HepG2 (cell line): ENCODE results near the gene KRT17. TPM values are rescaled to one million over a fixed set of nuclear protein-coding genes. Genes with fewer than 3 reads are reported as not detected.

Experiments used
- ATAD3A ChIP-seq: sonication (generic); formaldehyde crosslinking; IDR thresholded peaks from 2 replicates; pipeline ENCODE4 v1.4.0; 2020; ENCODE audit warnings: missing genetic modification reagents
- BCLAF1 ChIP-seq: fragments of 450-650 bp; IDR thresholded peaks from 2 replicates; pipeline ENCODE4 v1.6.1; 2017; ENCODE audit warnings: mild to moderate bottlenecking
- DRAP1 ChIP-seq: IDR thresholded peaks from 2 replicates; pipeline ENCODE4 v1.6.1; 2016; ENCODE audit warnings: missing genetic modification reagents, missing compliant biosample characterization
- ERF ChIP-seq: IDR thresholded peaks from 2 replicates; pipeline ENCODE4 v1.6.1; 2018; ENCODE audit warnings: missing biosample characterization, missing genetic modification reagents
- ESRRA ChIP-seq: sonication (generic); formaldehyde crosslinking; IDR thresholded peaks from 2 replicates; pipeline ENCODE4 v1.5.1; 2020; ENCODE audit warnings: mild to moderate bottlenecking, low read depth, missing genetic modification reagents
- ETV5 ChIP-seq: IDR thresholded peaks from 2 replicates; pipeline ENCODE4 v1.6.1; 2018; ENCODE audit warnings: missing biosample characterization, missing genetic modification reagents, inconsistent platforms, borderline replicate concordance
- GABPA ChIP-seq, 2 experiments: IDR thresholded peaks; 2 replicates each; pipeline ENCODE4 v1.6.1; 2011 to 2016; ENCODE audit warnings: low read depth in 2 of 2, low read length in 1 of 2, missing biosample characterization in 1 of 2, missing genetic modification characterization in 1 of 2
- KAT2B ChIP-seq: fragments of 150-350 bp; IDR thresholded peaks from 2 replicates; pipeline ENCODE4 v1.6.1; 2014; ENCODE audit warnings: low read depth, low read length, borderline replicate concordance
- KAT8 ChIP-seq: IDR thresholded peaks from 2 replicates; pipeline ENCODE4 v1.6.1; 2016; ENCODE audit warnings: missing genetic modification reagents, missing compliant biosample characterization
- MEF2D ChIP-seq: sonication (generic); formaldehyde crosslinking; IDR thresholded peaks from 2 replicates; pipeline ENCODE4 v1.5.1; 2020; ENCODE audit warnings: mild to moderate bottlenecking, missing genetic modification reagents
- MYNN ChIP-seq: sonication (generic); formaldehyde crosslinking; IDR thresholded peaks from 2 replicates; pipeline ENCODE4 v1.4.0; 2020; ENCODE audit warnings: mild to moderate bottlenecking, low read depth, missing genetic modification reagents
- NONO ChIP-seq, 2 experiments: fragments of 450-650 bp in 1 of 2; sonication (generic) in 1 of 2; formaldehyde crosslinking in 1 of 2; IDR thresholded peaks in 1 of 2; conservative IDR thresholded peaks in 1 of 2; 2 replicates each; pipeline versions ENCODE4 v1.6.1 to v1.8.0; 2017 to 2022; ENCODE audit warnings: mild to moderate bottlenecking in 1 of 2, missing genetic modification reagents in 1 of 2, moderate library complexity in 1 of 2
- PPARG ChIP-seq: conservative IDR thresholded peaks from 2 replicates; pipeline ENCODE4 v1.6.1; 2016; ENCODE audit warnings: missing biosample characterization, missing genetic modification reagents
- SIN3B ChIP-seq: fragments of 150-350 bp; IDR thresholded peaks from 2 replicates; pipeline ENCODE4 v1.6.1; 2014; ENCODE audit warnings: low read length
- SMARCE1 ChIP-seq: fragments of 450-650 bp; IDR thresholded peaks from 2 replicates; pipeline ENCODE4 v1.6.1; 2017; ENCODE audit warnings: borderline replicate concordance
- SP140L ChIP-seq: sonication (generic); formaldehyde crosslinking; IDR thresholded peaks from 2 replicates; pipeline ENCODE4 v1.4.0; 2020; ENCODE audit warnings: missing genetic modification reagents, borderline replicate concordance
- YY1 ChIP-seq: IDR thresholded peaks from 2 replicates; pipeline ENCODE4 v1.6.1; 2011; ENCODE audit warnings: low read length, low read depth, moderate library complexity, mild to moderate bottlenecking; ENCODE audit not compliant: insufficient read depth, insufficient replicate concordance
- ZBTB7A ChIP-seq: sonication (generic); formaldehyde crosslinking; IDR thresholded peaks from 2 replicates; pipeline ENCODE4 v1.8.0; 2022; ENCODE audit warnings: mild to moderate bottlenecking, missing genetic modification reagents
- ZEB1 ChIP-seq: IDR thresholded peaks from 2 replicates; pipeline ENCODE4 v1.6.1; 2012; ENCODE audit warnings: mild to moderate bottlenecking, low read depth, inconsistent platforms; ENCODE audit not compliant: insufficient replicate concordance
- ZMAT5 ChIP-seq: sonication (generic); formaldehyde crosslinking; IDR thresholded peaks from 2 replicates; pipeline ENCODE4 v1.5.0; 2020; ENCODE audit warnings: mild to moderate bottlenecking, low read depth, missing genetic modification reagents, borderline replicate concordance
- ZNF230 ChIP-seq: sonication (generic); formaldehyde crosslinking; IDR thresholded peaks from 2 replicates; pipeline ENCODE4 v1.4.0; 2020; ENCODE audit warnings: mild to moderate bottlenecking, missing genetic modification reagents
- ZNF772 ChIP-seq: sonication (generic); formaldehyde crosslinking; IDR thresholded peaks from 2 replicates; pipeline ENCODE4 v1.5.0; 2020; ENCODE audit warnings: mild to moderate bottlenecking, missing genetic modification reagents
- ZSCAN20 ChIP-seq: sonication (generic); formaldehyde crosslinking; IDR thresholded peaks from 2 replicates; pipeline ENCODE4 v1.4.0; 2020; ENCODE audit warnings: missing genetic modification reagents, mild to moderate bottlenecking, borderline replicate concordance
- polyA plus RNA-seq, 8 experiments: library from polyadenylated mRNA; depleted of rRNA in 3 of 8; stranded (reverse) in 7 of 8; unstranded in 1 of 8; fragments of >200 nt; fragmentation: Illumina TruSeq in 4 of 8; extraction: Trizol in 4 of 8; gene quantifications; 2 replicates each; pipeline versions ENCODE4 v1.2.1 to v1.2.3, GENCODE V29; 2011 to 2016; ENCODE audit warnings: low read depth in 4 of 8, missing spikeins in 1 of 8, mixed read lengths in 1 of 8; ENCODE audit not compliant: insufficient read depth in 1 of 8
- total RNA-seq, 5 experiments: library from RNA; depleted of rRNA; stranded (reverse); fragments of >200 nt; fragmentation: Illumina TruSeq; extraction: Trizol; gene quantifications; 2 replicates each; pipeline ENCODE4 v1.2.3, GENCODE V29; 2016; ENCODE audit warnings: low read depth in 1 of 5

KRT17 gene
- total and polyA plus RNA-seq, 2 of the 13 experiments (the other 11 are each of a cell fraction or from before 2014, with no cell fraction given) = 0.38 to 0.82 TPM

GRCh38 chr17:41648411-41649195 is 24.2 kb upstream of the KRT17 start (continued):
- TF ChIP-seq ZMAT5 (CRISPR knock-in tag) = no peak
- TF ChIP-seq ATAD3A (CRISPR knock-in tag) = no peak
- no peak for TF ChIP-seq ZNF230 (CRISPR knock-in tag)
- no peak for TF ChIP-seq SMARCE1
- TF ChIP-seq ERF (CRISPR knock-in tag) = peak; percentile 68; the same call in 1 of the 2 replicates
- no peak for TF ChIP-seq ESRRA (CRISPR knock-in tag)
- no peak for TF ChIP-seq ZSCAN20 (CRISPR knock-in tag)
- no peak for TF ChIP-seq SP140L (CRISPR knock-in tag)
- TF ChIP-seq NONO (IDR thresholded peaks at IDR 0.05) = no peak
- TF ChIP-seq NONO (CRISPR knock-in tag; conservative IDR thresholded peaks at IDR 0.05) = no peak; the same call in 1 of the 2 replicates
- no peak; the same call in 1 of the 2 replicates for TF ChIP-seq ZNF772 (CRISPR knock-in tag)
- no peak for TF ChIP-seq MEF2D (CRISPR knock-in tag)
- peak; percentile 35; the same call in 1 of the 2 replicates for TF ChIP-seq ETV5 (CRISPR knock-in tag)
- no peak for TF ChIP-seq SIN3B
- TF ChIP-seq ZBTB7A = no peak; the same call in 1 of the 2 replicates
- TF ChIP-seq KAT8 (CRISPR knock-in tag) = peak; percentile 36; the same call in 1 of the 2 replicates
- TF ChIP-seq KAT2B = no peak
- TF ChIP-seq MYNN = no peak
- TF ChIP-seq YY1 = peak; percentile 36
- TF ChIP-seq PPARG (CRISPR knock-in tag) = no peak
- TF ChIP-seq GABPA (IDR thresholded peaks at IDR 0.05; ENCODE audit: low read depth, low read length) = no peak
- no peak for TF ChIP-seq GABPA (CRISPR knock-in tag; IDR thresholded peaks at IDR 0.05; ENCODE audit: low read depth)
- no peak for TF ChIP-seq BCLAF1
- TF ChIP-seq ZEB1 = no peak
- TF ChIP-seq DRAP1 (CRISPR knock-in tag) = no peak
